H1 (cell line): ENCODE results near the gene SLC35F5. TPM values are rescaled to one million over a fixed set of nuclear protein-coding genes. Genes with fewer than 3 reads are reported as not detected.

Experiments
- ATF2 ChIP-seq: IDR thresholded peaks from 2 replicates; pipeline ENCODE4 v1.6.1; 2012; ENCODE audit warnings: low read length, inconsistent platforms
- PHF8 ChIP-seq: fragments of 200-600 bp; sonication (generic); conservative IDR thresholded peaks from 2 replicates; pipeline ENCODE4 v1.7.1; 2012; ENCODE audit warnings: low read depth, mild to moderate bottlenecking, inconsistent platforms, low read length, moderate library complexity
- polyA plus RNA-seq, 7 experiments: library from polyadenylated mRNA; depleted of rRNA in 3 of 7; stranded (reverse) in 5 of 7; unstranded in 2 of 7; fragments of >200 nt in 5 of 7; fragments of 200-250 nt in 2 of 7; gene quantifications; 1 replicate in 5 of 7; 2 replicates in 1 of 7; 4 replicates in 1 of 7; pipeline versions ENCODE4 v1.2.1 to v1.2.3, GENCODE V29; 2011 to 2013; ENCODE audit warnings: missing spikeins in 2 of 7, mixed read lengths in 2 of 7
- total RNA-seq: library from RNA; stranded (reverse); fragmentation: NEBNext Ultra II Directional; extraction: Animal tissue kit (Norgen Biotek cat#: 25700); gene quantifications from 2 replicates; pipeline ENCODE4 v1.2.1, GENCODE V29; 2021

SLC35F5 gene
- total and polyA plus RNA-seq, 2 of the 8 experiments (the other 6 are each of a cell fraction or from before 2014, with no cell fraction given): 11.8 to 22.2 TPM

- TF ChIP-seq ATF2 (no peak), PHF8 (no peak)
These were observed 6.1 kb upstream of the SLC35F5 start (continued) for GRCh38 chr2:113762377-113763118.
